ENCODE measurements around the gene FILIP1L.
"Not testable (repeated sequence)": the region's sequence is repeated elsewhere in the genome, so short reads cannot be mapped to it uniquely, and the experiment has no call there.

Gene FILIP1L

GRCh38 chr3:99856437-99857220, 257.7 kb downstream of the FILIP1L start:
- no peak for DNase-seq

GRCh38 chr3:99855900-99856299, 258.4 kb downstream of the FILIP1L start:
- no peak for DNase-seq

- DNase-seq = no peak
Measured at GRCh38 chr3:99854756-99855298, 259.5 kb downstream of the FILIP1L start.

- DNase-seq = no peak
Measured at GRCh38 chr3:99852851-99853250, 261.4 kb downstream of the FILIP1L start.

- DNase-seq = peak; percentile 32
Measured at GRCh38 chr3:99851955-99852354, 262.3 kb downstream of the FILIP1L start.

GRCh38 chr3:99850608-99851007, 263.7 kb downstream of the FILIP1L start:
- no peak for DNase-seq

- DNase-seq = no peak
Measured at GRCh38 chr3:99848433-99848832, 265.9 kb downstream of the FILIP1L start.

- DNase-seq = no peak
Measured at GRCh38 chr3:99846477-99847160, 267.7 kb downstream of the FILIP1L start.

GRCh38 chr3:99845999-99846398, 268.3 kb downstream of the FILIP1L start:
- no peak for DNase-seq

GRCh38 chr3:99845331-99845730, 269.0 kb downstream of the FILIP1L start:
- DNase-seq = no peak

GRCh38 chr3:99843590-99844258, 270.6 kb downstream of the FILIP1L start:
- no peak for DNase-seq

GRCh38 chr3:99842826-99843589, 271.3 kb downstream of the FILIP1L start:
- DNase-seq = peak; percentile 10

- not testable (repeated sequence) for DNase-seq
Measured at GRCh38 chr3:99841949-99842348, 272.4 kb downstream of the FILIP1L start.

- no peak for DNase-seq
Measured at GRCh38 chr3:99839613-99840012, 274.7 kb downstream of the FILIP1L start.

GRCh38 chr3:99838755-99839154, 275.5 kb downstream of the FILIP1L start:
- DNase-seq = no peak

GRCh38 chr3:99837715-99838114, 276.6 kb downstream of the FILIP1L start:
- DNase-seq = no peak

- no peak for DNase-seq
Measured at GRCh38 chr3:99836681-99837080, 277.6 kb downstream of the FILIP1L start.

- no peak for DNase-seq
Measured at GRCh38 chr3:99834211-99834957, 279.9 kb downstream of the FILIP1L start.

- DNase-seq = no peak
Measured at GRCh38 chr3:99833617-99834205, 280.6 kb downstream of the FILIP1L start.

GRCh38 chr3:99829844-99830243, 284.5 kb downstream of the FILIP1L start:
- DNase-seq = no peak

- no peak for DNase-seq
Measured at GRCh38 chr3:99825004-99825640, 289.2 kb downstream of the FILIP1L start.
